ENCODE data around the gene FCHSD2. TPM values are rescaled to one million over a fixed set of nuclear protein-coding genes. Genes with fewer than 3 reads are reported as not detected.

Gene FCHSD2
- total and polyA plus RNA-seq, 2 donors (not counting 1 experiment from before 2014, with no cell fraction given): 113 to 189 TPM

DNA sequence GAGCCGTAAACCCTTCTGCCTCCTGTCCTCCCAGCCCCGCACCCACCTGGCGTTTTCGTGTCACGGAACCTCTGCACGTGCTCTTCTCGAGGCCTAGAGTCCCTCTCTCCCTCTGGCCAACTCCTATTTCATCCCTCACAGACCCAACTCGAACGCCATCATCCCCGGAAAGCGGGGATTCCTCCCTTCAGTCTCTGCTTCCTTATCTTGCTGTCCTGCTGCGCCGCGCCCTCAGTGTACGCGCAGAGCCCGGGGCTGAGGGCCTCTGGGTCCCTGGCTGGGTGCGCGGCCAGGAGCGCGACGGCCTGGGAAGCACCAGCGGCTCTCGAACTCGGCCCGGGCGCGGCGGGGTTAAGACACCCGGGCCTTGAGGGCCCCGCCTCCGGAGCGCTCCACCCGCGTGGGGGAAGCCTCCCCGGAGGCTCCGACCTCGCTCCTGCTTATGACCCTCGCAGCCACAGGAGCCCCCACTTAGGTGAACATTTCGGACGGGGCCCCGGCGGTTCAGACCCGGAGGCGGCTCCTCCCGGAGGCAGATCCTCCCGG lies 328.3 kb downstream of the FCHSD2 start:
- Histone ChIP-seq H3K27ac (ENCODE audit: low read length in 2 of 2) (peak overlapping the region; percentile 95 to 98), H3K4me3 (ENCODE audit: control extremely low read depth in 1 of 5, extremely low read depth in 1 of 5, insufficient read depth in 1 of 5, low read depth in 2 of 5, low read length in 4 of 5) (peak overlapping the region; percentile 77 to 99 (median 98)), H3K9me3 (ENCODE audit: control extremely low read depth in 1 of 3, control insufficient read depth in 2 of 3, insufficient read depth in 1 of 3, low read length in 2 of 3) (no peaks in the 10 kb centered on the region), H3K4me2 (replicated peaks; ENCODE audit: low read depth, low read length, poor library complexity, severe bottlenecking) (peak overlapping the region; percentile 99), H3K79me2 (ENCODE audit: control insufficient read depth, insufficient read depth, low read length) (peaks cover 67% of the 10 kb centered on the region), H2AFZ (ENCODE audit: insufficient read depth, low read depth, low read length, poor library complexity, severe bottlenecking) (peak overlapping the region; percentile 90), H3K4me1 (ENCODE audit: control insufficient read depth in 2 of 2, insufficient read depth in 2 of 2, low read length in 2 of 2) (peaks cover 18 to 36% of the 10 kb centered on the region in 2 donors), H3K9ac (ENCODE audit: low read length) (peak overlapping the region; percentile 95), H3K27me3 (replicated peaks in 1 of 4; ENCODE audit: control extremely low read depth in 1 of 4, control insufficient read depth in 3 of 4, insufficient read depth in 4 of 4, low read length in 3 of 4) (no peaks in the 10 kb centered on the region), H3K36me3 (replicated peaks in 1 of 2; ENCODE audit: control extremely low read depth in 1 of 2, control insufficient read depth in 1 of 2, extremely low read depth in 1 of 2, insufficient read depth in 2 of 2, low read length in 1 of 2) (peaks cover 0 to 22% of the 10 kb centered on the region in 2 experiments), H4K20me1 (ENCODE audit: control insufficient read depth, insufficient read depth, low read length, poor library complexity, severe bottlenecking) (peaks cover 31% of the 10 kb centered on the region)
- intact Hi-C loops (cut with micrococcal nuclease): loop anchor here (1.0 to 10.0 kb wide), 6 partner anchors 8 to 589 kb away; partner anchors contain the start of genes INPPL1 and RELT
- DNase-seq (peak; percentile 95), ATAC-seq (ENCODE audit: low read depth) (peak; percentile 60)
- H3K9me3 Mint-ChIP-seq (ENCODE audit: insufficient read depth): no peaks in the 10 kb centered on the region
- under 1% methylated on average over 47 of the region's 47 CpGs for WGBS (ENCODE audit: insufficient coverage)
- no peaks in the 10 kb centered on the region for H3K27me3 Mint-ChIP-seq
- peaks cover 45% of the 10 kb centered on the region for H3K4me1 Mint-ChIP-seq
- TF ChIP-seq EZH2 (IDR thresholded peaks at IDR 0.05; ENCODE audit: borderline replicate concordance, insufficient read depth, low read depth, low read length, poor library complexity, severe bottlenecking) (no peak), CTCF (IDR thresholded peaks at IDR 0.05) (no peak)
- ChIA-PET POLR2A (interaction anchor here (0.7 to 3.6 kb wide), 7 partner anchors 8 to 329 kb away, joined by 4 to 39 read pairs (median 5); partner anchors contain the start of gene STARD10), CTCF (interaction anchor here (0.8 to 5.2 kb wide), 9 partner anchors 13 to 364 kb away, joined by 3 to 46 read pairs (median 3); partner anchors contain the start of gene STARD10)
- peak overlapping the region; percentile 98 for H3K27ac Mint-ChIP-seq
- peak overlapping the region; percentile 99 for H3K4me3 Mint-ChIP-seq

Measured in B cell (primary cell).